Skeletal muscle tissue (tissue), 4 donors: ENCODE measurements around the gene KAT6B. TPM values are rescaled to one million over a fixed set of nuclear protein-coding genes. Genes with fewer than 3 reads are reported as not detected.

Experiments used
- H3K27ac ChIP-seq: one replicate; pipeline ENCODE4 v1.7.0; 2013; ENCODE audit warnings: mild to moderate bottlenecking, low read depth, low read length, inconsistent platforms
- H3K27me3 ChIP-seq, 3 donors: one replicate each; pipeline ENCODE4 v1.7.0; 2013; ENCODE audit warnings: low read length in 3 of 3; ENCODE audit not compliant: control insufficient read depth in 3 of 3, insufficient read depth in 3 of 3
- H3K36me3 ChIP-seq, 3 donors: one replicate each; pipeline ENCODE4 v1.7.0; 2013; ENCODE audit warnings: low read length in 3 of 3; ENCODE audit not compliant: control insufficient read depth in 3 of 3, insufficient read depth in 3 of 3
- H3K4me1 ChIP-seq, 3 donors: one replicate each; pipeline ENCODE4 v1.7.0; 2013; ENCODE audit warnings: low read length in 3 of 3, mild to moderate bottlenecking in 3 of 3; ENCODE audit not compliant: control insufficient read depth in 3 of 3, insufficient read depth in 3 of 3
- H3K4me3 ChIP-seq, 3 donors: one replicate each; pipeline ENCODE4 v1.7.0; 2013; ENCODE audit warnings: low read length in 3 of 3
- H3K9ac ChIP-seq, 3 donors: one replicate each; pipeline ENCODE4 v1.7.0; 2013; ENCODE audit warnings: low read length in 3 of 3, mild to moderate bottlenecking in 3 of 3, moderate library complexity in 2 of 3, low read depth in 1 of 3
- H3K9me3 ChIP-seq, 3 donors: one replicate each; pipeline ENCODE4 v1.7.0; 2013; ENCODE audit warnings: low read length in 3 of 3; ENCODE audit not compliant: control insufficient read depth in 3 of 3
- total RNA-seq: library from RNA; depleted of rRNA; stranded (reverse); fragments of >200 nt; gene quantifications from one replicate; pipeline ENCODE4 v1.2.3, GENCODE V29; 2014
- donor health status: Osteomylitis.

The KAT6B gene
- total RNA-seq, 1 donor from 2014 or later: 49.6 TPM

GRCh38 chr10:75021379-75022249, 195.2 kb downstream of the KAT6B start:
- H3K4me3 ChIP-seq: no peak overlapping the region
- no peaks in the 10 kb centered on the region for H3K27me3 ChIP-seq
- H3K36me3 ChIP-seq: peaks cover 23 to 41% (median 34%) of the 10 kb centered on the region in 3 donors
- H3K27ac ChIP-seq: no peak overlapping the region
- no peaks in the 10 kb centered on the region for H3K9me3 ChIP-seq
- no peak overlapping the region for H3K9ac ChIP-seq
- H3K4me1 ChIP-seq: no peaks in the 10 kb centered on the region

DNA sequence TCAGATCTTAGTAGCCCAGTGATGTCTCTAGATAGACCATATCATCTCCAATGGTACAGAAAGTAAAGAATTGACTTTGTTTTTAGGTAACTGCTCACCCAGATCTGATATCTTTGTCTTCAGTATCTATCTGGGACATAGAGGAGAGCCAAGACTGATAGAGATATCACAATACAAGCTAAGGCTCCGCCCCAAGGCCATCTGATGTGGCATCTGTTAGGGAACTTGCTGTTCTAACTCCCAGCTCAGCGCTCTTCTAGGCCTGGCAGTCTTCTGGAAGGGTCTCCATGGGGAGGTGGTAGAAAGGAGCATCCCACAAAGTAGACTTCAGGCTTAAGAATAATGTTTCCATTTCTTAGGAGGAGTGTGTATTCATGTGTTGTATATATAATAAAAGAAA, 196.7 kb downstream of the KAT6B start:
- Histone ChIP-seq H3K27ac (no peak overlapping the region), H3K27me3 (no peaks in the 10 kb centered on the region), H3K4me3 (no peak overlapping the region), H3K9ac (no peak overlapping the region), H3K9me3 (no peaks in the 10 kb centered on the region), H3K4me1 (no peaks in the 10 kb centered on the region), H3K36me3 (peaks cover 23 to 44% (median 31%) of the 10 kb centered on the region in 3 donors)

DNA sequence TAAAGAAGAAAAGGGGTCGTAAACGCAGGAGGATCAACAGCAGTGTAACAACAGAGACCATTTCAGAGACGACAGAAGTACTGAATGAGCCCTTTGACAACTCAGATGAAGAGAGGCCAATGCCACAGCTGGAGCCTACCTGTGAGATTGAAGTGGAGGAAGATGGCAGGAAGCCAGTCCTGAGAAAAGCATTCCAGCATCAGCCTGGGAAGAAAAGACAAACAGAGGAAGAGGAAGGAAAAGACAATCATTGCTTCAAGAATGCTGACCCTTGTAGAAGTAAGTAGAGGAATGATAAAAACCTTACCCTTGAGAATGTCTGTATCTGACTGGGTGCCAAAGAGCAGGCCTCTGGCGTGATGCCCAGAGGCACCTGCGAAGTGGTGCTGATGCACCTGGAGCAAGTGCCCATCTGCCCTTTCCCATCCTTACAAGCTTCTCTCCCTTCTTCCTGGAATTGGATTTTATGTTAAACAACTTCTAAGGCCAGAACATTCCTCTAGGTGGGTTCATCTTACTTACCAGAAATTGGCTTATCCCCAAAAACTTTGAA, 198.6 kb downstream of the KAT6B start:
- Histone ChIP-seq H3K36me3 (peaks cover 34 to 62% (median 40%) of the 10 kb centered on the region in 3 donors), H3K27ac (no peak overlapping the region), H3K4me3 (no peak overlapping the region), H3K9me3 (no peaks in the 10 kb centered on the region), H3K27me3 (no peaks in the 10 kb centered on the region), H3K4me1 (peaks cover 0 to 6% (median 0%) of the 10 kb centered on the region in 3 donors), H3K9ac (no peak overlapping the region)

GRCh38 chr10:75028049-75028448, 201.6 kb downstream of the KAT6B start:
- H3K4me1 ChIP-seq: peaks cover 0 to 14% (median 3%) of the 10 kb centered on the region in 3 donors
- H3K27me3 ChIP-seq: no peaks in the 10 kb centered on the region
- H3K9ac ChIP-seq: no peak overlapping the region
- no peak overlapping the region for H3K4me3 ChIP-seq
- peaks cover 32 to 46% (median 38%) of the 10 kb centered on the region in 3 donors for H3K36me3 ChIP-seq
- H3K27ac ChIP-seq: no peak overlapping the region
- H3K9me3 ChIP-seq: no peaks in the 10 kb centered on the region

- Histone ChIP-seq H3K9ac (no peak overlapping the region), H3K36me3 (peaks cover 30 to 46% (median 38%) of the 10 kb centered on the region in 3 donors), H3K4me1 (peaks cover 4 to 21% (median 10%) of the 10 kb centered on the region in 3 donors), H3K4me3 (no peak overlapping the region), H3K27me3 (no peaks in the 10 kb centered on the region), H3K27ac (no peak overlapping the region), H3K9me3 (no peaks in the 10 kb centered on the region)
These were observed 202.3 kb downstream of the KAT6B start for GRCh38 chr10:75028748-75029147.

GRCh38 chr10:75029420-75029819, 203.0 kb downstream of the KAT6B start:
- H3K9ac ChIP-seq: no peak overlapping the region
- H3K4me3 ChIP-seq: no peak overlapping the region
- peaks cover 4 to 26% (median 14%) of the 10 kb centered on the region in 3 donors for H3K4me1 ChIP-seq
- H3K36me3 ChIP-seq: peaks cover 30 to 46% (median 38%) of the 10 kb centered on the region in 3 donors
- H3K9me3 ChIP-seq: no peaks in the 10 kb centered on the region
- H3K27ac ChIP-seq: no peak overlapping the region
- H3K27me3 ChIP-seq: no peaks in the 10 kb centered on the region

DNA sequence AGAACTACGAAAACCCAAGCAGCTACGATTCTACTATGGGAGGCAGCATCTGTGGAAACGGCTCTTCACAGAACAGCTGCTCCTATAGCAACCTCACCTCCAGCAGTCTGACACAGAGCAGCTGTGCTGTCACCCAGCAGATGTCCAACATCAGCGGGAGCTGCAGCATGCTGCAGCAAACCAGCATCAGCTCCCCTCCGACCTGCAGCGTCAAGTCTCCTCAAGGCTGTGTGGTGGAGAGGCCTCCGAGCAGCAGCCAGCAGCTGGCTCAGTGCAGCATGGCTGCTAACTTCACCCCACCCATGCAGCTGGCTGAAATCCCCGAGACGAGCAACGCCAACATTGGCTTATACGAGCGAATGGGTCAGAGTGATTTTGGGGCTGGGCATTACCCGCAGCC, 203.5 kb downstream of the KAT6B start:
- Histone ChIP-seq H3K9me3 (no peaks in the 10 kb centered on the region), H3K27ac (no peak overlapping the region), H3K4me3 (no peak overlapping the region), H3K36me3 (peaks cover 30 to 42% (median 35%) of the 10 kb centered on the region in 3 donors), H3K4me1 (peaks cover 4 to 27% (median 14%) of the 10 kb centered on the region in 3 donors), H3K27me3 (no peaks in the 10 kb centered on the region), H3K9ac (no peak overlapping the region)

- Histone ChIP-seq H3K4me1 (peaks cover 4 to 32% (median 19%) of the 10 kb centered on the region in 3 donors), H3K9ac (no peak overlapping the region), H3K27me3 (no peaks in the 10 kb centered on the region), H3K36me3 (peaks cover 25 to 38% (median 30%) of the 10 kb centered on the region in 3 donors), H3K9me3 (no peaks in the 10 kb centered on the region), H3K27ac (no peak overlapping the region), H3K4me3 (no peak overlapping the region)
These were observed 204.0 kb downstream of the KAT6B start for GRCh38 chr10:75030371-75030770.

DNA sequence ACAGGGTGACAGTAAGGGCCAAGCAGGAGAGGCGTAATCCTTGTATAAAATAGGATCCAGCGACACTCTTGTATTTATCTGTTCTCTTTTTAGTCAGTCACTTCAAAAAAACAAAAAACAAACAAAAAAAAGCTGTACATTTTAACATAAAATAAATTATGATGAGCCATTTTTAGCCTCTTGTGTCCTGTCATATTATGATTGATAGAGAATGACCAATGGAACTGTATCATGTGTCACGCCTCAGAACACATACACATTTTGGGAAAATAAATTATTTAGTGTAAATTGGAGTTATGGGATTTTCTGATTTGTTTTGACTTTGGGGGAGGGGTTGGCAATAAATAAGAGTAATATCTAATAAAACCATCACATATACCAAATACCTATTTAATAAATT, 205.7 kb downstream of the KAT6B start:
- Histone ChIP-seq H3K36me3 (peaks cover 22 to 34% (median 32%) of the 10 kb centered on the region in 3 donors), H3K27me3 (no peaks in the 10 kb centered on the region), H3K9me3 (no peaks in the 10 kb centered on the region), H3K27ac (no peak overlapping the region), H3K4me1 (peaks cover 4 to 40% (median 20%) of the 10 kb centered on the region in 3 donors), H3K9ac (no peak overlapping the region), H3K4me3 (no peak overlapping the region)

DNA sequence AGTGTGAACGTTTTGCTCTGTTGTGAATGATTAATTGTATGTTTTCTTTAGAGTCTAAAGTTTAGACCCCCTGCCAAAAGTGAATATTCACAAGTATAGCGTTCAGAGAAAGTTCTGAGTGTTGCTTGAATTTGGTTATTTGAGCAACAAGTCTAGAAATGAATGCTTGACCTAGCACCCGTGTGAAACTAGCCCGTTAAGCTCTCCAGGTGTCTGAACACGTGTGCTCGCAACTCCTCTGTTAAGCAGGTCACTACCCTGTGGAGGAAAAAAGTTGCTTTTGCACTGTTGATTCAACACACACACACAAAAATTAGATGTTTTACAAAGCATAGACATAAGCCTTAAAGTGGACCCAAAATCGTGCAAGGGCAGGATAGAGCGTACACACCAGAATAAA, 206.4 kb downstream of the KAT6B start:
- Histone ChIP-seq H3K27ac (no peak overlapping the region), H3K9ac (no peak overlapping the region), H3K4me3 (no peak overlapping the region), H3K4me1 (peaks cover 4 to 43% (median 22%) of the 10 kb centered on the region in 3 donors), H3K9me3 (no peaks in the 10 kb centered on the region), H3K27me3 (no peaks in the 10 kb centered on the region), H3K36me3 (peaks cover 22 to 39% (median 32%) of the 10 kb centered on the region in 3 donors)
